ENCODE data around the gene PDPK1.

- no peak for TF ChIP-seq POLR2A (IDR thresholded peaks at IDR 0.05; ENCODE audit: low read length)
- TF ChIP-seq GATA1 (IDR thresholded peaks at IDR 0.05; ENCODE audit: low read depth, low read length), result no peak
Observed at GRCh38 chr16:2526135-2526534, 11.7 kb upstream of the PDPK1 start.

Measured in erythroblast (primary cell).